ENCODE results near the gene TES. TPM values are rescaled to one million over a fixed set of nuclear protein-coding genes. Genes with fewer than 3 reads are reported as not detected.

Gene TES
- total and polyA plus RNA-seq, 2 of the 8 experiments (the other 6 are each of a cell fraction or from before 2014, with no cell fraction given) = 18.2 to 36.3 TPM

DNA sequence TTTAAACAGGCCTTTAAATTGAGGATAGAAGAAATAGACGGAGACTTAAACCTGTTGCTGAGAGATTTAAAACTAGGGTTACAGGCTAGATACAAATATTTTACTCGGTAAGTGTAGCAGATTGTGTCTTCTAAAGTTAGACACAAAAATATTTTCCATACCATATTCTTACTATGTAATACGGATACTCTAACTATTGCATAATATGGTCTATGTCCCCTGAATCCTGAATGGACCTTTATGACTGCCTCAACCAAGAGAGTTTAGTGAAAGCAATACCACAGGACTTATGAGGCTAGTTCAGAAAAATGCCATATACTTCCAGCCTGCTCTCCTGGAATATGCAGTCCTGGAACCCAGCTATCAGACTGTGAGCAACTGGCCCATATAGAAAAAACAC, 13.4 kb upstream of the TES start:
- Histone ChIP-seq H3K14ac (ENCODE audit: insufficient read length) (no peak overlapping the region), H3K4ac (replicated peaks; ENCODE audit: insufficient read length, low read depth, low read length) (no peak overlapping the region), H3K56ac (replicated peaks; ENCODE audit: insufficient read length, low read depth, low read length) (no peak overlapping the region), H3K4me1 (replicated peaks in 1 of 4; ENCODE audit: control insufficient read depth in 3 of 4, insufficient read depth in 4 of 4, low read length in 3 of 4) (no peaks in the 10 kb centered on the region), H2BK12ac (ENCODE audit: low read depth, low read length) (no peak overlapping the region), H4K5ac (ENCODE audit: insufficient read length, low read depth, low read length) (no peak overlapping the region), H3K4me2 (ENCODE audit: insufficient read depth in 1 of 2, low read depth in 2 of 2, low read length in 2 of 2) (no peak overlapping the region), H3K9me3 (ENCODE audit: insufficient read depth in 2 of 2, low read depth in 1 of 2, low read length in 1 of 2) (no peaks in the 10 kb centered on the region), H3K27me3 (replicated peaks in 1 of 4; ENCODE audit: control insufficient read depth in 3 of 4, extremely low read depth in 1 of 4, insufficient read depth in 3 of 4, low read length in 3 of 4) (no peaks in the 10 kb centered on the region), H4K8ac (ENCODE audit: extremely low read depth, insufficient read depth, low read length) (no peak overlapping the region), H3K9ac (replicated peaks in 1 of 4; ENCODE audit: extremely low read depth in 1 of 4, low read depth in 3 of 4, low read length in 3 of 4) (no peak overlapping the region), H3K4me3 (ENCODE audit: extremely low read depth in 1 of 4, insufficient read depth in 2 of 4, low read depth in 3 of 4, low read length in 4 of 4) (no peak overlapping the region), H2BK15ac (ENCODE audit: low read length) (no peak overlapping the region), H2BK5ac (ENCODE audit: low read depth, low read length) (no peak overlapping the region), H4K91ac (replicated peaks; ENCODE audit: insufficient read length, low read length) (no peak overlapping the region), H3K27ac (ENCODE audit: low read depth, low read length) (no peak overlapping the region), H3K23ac (ENCODE audit: insufficient read length) (no peak overlapping the region), H3K36me3 (ENCODE audit: control insufficient read depth in 2 of 4, insufficient read depth in 4 of 4, low read length in 3 of 4) (no peaks in the 10 kb centered on the region), H3K79me2 (ENCODE audit: control insufficient read depth in 1 of 2, insufficient read depth in 2 of 2, low read length in 2 of 2) (no peaks in the 10 kb centered on the region), H2AFZ (ENCODE audit: low read length) (no peak overlapping the region), H3K79me1 (ENCODE audit: low read depth, low read length) (no peaks in the 10 kb centered on the region), H3K23me2 (ENCODE audit: low read depth, low read length) (no peaks in the 10 kb centered on the region), H2BK120ac (replicated peaks; ENCODE audit: low read depth, low read length) (no peak overlapping the region), H2AK5ac (ENCODE audit: low read depth, low read length) (no peak overlapping the region), H3K18ac (ENCODE audit: extremely low read depth, low read length) (no peak overlapping the region), H2BK20ac (ENCODE audit: low read length) (no peak overlapping the region), H4K20me1 (replicated peaks in 1 of 2; ENCODE audit: control insufficient read depth in 1 of 2, insufficient read depth in 2 of 2, low read length in 2 of 2) (no peaks in the 10 kb centered on the region)
- ChIA-PET POLR2A (ENCODE audit: partially characterized antibody) (no interaction called here), CTCF (ENCODE audit: partially characterized antibody) (interaction anchor here (1.1 to 1.6 kb wide), 3 partner anchors 17 to 20 kb away, joined by 3 to 8 read pairs (median 4); no protein-coding TSS in a partner anchor)
- DNase-seq (ENCODE audit: low read depth in 1 of 2, low spot score in 2 of 2) = no peak
- 89% methylated on average over 3 of the region's 3 CpGs; no CpG with 5 or more reads in 1 of the 2 experiments for WGBS, 2 experiments (ENCODE audit: extremely low coverage in 1 of 2, insufficient coverage in 1 of 2, insufficient read length in 1 of 2, insufficient replicate concordance in 2 of 2, low coverage in 1 of 2, low lambda C conversion rate in 2 of 2, missing lambda C conversion rate in 1 of 2)
- TF ChIP-seq JUND (IDR thresholded peaks at IDR 0.05; ENCODE audit: low read length) (no peak), FOSL1 (IDR thresholded peaks at IDR 0.05; ENCODE audit: insufficient read depth, low read depth, low read length) (no peak), KDM5A (IDR thresholded peaks at IDR 0.05; ENCODE audit: low read length) (no peak), SP2 (IDR thresholded peaks at IDR 0.05; ENCODE audit: low read length) (no peak), TEAD4 (IDR thresholded peaks at IDR 0.05; ENCODE audit: low read depth, low read length) (no peak)
- TF ChIP-seq, protein P1, sequence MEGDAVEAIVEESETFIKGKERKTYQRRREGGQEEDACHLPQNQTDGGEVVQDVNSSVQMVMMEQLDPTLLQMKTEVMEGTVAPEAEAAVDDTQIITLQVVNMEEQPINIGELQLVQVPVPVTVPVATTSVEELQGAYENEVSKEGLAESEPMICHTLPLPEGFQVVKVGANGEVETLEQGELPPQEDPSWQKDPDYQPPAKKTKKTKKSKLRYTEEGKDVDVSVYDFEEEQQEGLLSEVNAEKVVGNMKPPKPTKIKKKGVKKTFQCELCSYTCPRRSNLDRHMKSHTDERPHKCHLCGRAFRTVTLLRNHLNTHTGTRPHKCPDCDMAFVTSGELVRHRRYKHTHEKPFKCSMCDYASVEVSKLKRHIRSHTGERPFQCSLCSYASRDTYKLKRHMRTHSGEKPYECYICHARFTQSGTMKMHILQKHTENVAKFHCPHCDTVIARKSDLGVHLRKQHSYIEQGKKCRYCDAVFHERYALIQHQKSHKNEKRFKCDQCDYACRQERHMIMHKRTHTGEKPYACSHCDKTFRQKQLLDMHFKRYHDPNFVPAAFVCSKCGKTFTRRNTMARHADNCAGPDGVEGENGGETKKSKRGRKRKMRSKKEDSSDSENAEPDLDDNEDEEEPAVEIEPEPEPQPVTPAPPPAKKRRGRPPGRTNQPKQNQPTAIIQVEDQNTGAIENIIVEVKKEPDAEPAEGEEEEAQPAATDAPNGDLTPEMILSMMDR (IDR thresholded peaks at IDR 0.05; ENCODE audit: control extremely low read depth in 1 of 3, insufficient read depth in 1 of 3, low read depth in 1 of 3, low read length in 3 of 3) = no peak
- FAIRE-seq = no peak
